ENCODE data around the gene PPP2R5E.
A peak's percentile ranks its signal among the peaks of the same experiment; 100 is the strongest.

PPP2R5E gene

DNA sequence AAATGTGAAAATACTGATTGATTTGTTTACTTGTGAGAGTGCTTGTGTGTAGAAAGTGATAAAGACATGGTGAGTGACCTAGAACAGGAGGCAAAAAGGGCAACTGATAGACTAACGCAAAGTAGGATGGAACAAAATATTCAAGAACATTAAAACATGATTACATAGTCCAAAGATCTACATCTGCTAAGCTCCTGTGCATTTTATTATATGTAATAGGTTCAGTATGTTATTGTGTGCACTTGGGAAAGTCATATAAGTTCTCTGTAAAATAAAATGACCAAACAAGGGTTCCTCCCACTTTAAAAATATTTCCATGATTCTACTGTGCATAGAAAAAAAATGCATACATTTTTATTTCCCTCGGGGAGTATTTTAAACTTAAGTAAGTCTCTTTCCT, 150.2 kb downstream of the PPP2R5E start:
- ATAC-seq = no peak
- no peak for TF ChIP-seq PPARA (CRISPR knock-in tag; IDR thresholded peaks at IDR 0.05; ENCODE audit: borderline replicate concordance)
- TF ChIP-seq ZFP3 (CRISPR knock-in tag; IDR thresholded peaks at IDR 0.05) = no peak
- TF ChIP-seq ARNTL (CRISPR knock-in tag; IDR thresholded peaks at IDR 0.05; ENCODE audit: borderline replicate concordance, low read depth) = no peak

- peak; percentile 48; the same call in 2 of the 3 replicates for ATAC-seq
- TF ChIP-seq ARNTL (CRISPR knock-in tag; IDR thresholded peaks at IDR 0.05; ENCODE audit: borderline replicate concordance, low read depth) (no peak), ZFP30 (CRISPR knock-in tag; IDR thresholded peaks at IDR 0.05) (no peak), ZNF8 (CRISPR knock-in tag; IDR thresholded peaks at IDR 0.05) (no peak), ESRRG (CRISPR knock-in tag; IDR thresholded peaks at IDR 0.05) (no peak), CSDC2 (CRISPR knock-in tag; IDR thresholded peaks at IDR 0.05) (no peak), ZNF70 (CRISPR knock-in tag; IDR thresholded peaks at IDR 0.05) (no peak), RARB (CRISPR knock-in tag; IDR thresholded peaks at IDR 0.05) (no peak), ISL1 (CRISPR knock-in tag; IDR thresholded peaks at IDR 0.05) (no peak)
- TF ChIP-seq, protein P1, sequence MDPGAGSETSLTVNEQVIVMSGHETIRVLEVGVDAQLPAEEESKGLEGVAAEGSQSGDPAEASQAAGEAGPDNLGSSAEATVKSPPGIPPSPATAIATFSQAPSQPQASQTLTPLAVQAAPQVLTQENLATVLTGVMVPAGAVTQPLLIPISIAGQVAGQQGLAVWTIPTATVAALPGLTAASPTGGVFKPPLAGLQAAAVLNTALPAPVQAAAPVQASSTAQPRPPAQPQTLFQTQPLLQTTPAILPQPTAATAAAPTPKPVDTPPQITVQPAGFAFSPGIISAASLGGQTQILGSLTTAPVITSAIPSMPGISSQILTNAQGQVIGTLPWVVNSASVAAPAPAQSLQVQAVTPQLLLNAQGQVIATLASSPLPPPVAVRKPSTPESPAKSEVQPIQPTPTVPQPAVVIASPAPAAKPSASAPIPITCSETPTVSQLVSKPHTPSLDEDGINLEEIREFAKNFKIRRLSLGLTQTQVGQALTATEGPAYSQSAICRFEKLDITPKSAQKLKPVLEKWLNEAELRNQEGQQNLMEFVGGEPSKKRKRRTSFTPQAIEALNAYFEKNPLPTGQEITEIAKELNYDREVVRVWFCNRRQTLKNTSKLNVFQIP (CRISPR knock-in tag; IDR thresholded peaks at IDR 0.05; ENCODE audit: borderline replicate concordance, low read depth) = no peak
These were observed 150.9 kb downstream of the PPP2R5E start for GRCh38 chr14:63392236-63392635.

GRCh38 chr14:63388766-63389431, 154.3 kb downstream of the PPP2R5E start:
- no peak for TF ChIP-seq TSHZ2 (CRISPR knock-in tag; IDR thresholded peaks at IDR 0.05)
- TF ChIP-seq ESRRG (CRISPR knock-in tag; IDR thresholded peaks at IDR 0.05) = no peak
- peak; percentile 98 for ATAC-seq

DNA sequence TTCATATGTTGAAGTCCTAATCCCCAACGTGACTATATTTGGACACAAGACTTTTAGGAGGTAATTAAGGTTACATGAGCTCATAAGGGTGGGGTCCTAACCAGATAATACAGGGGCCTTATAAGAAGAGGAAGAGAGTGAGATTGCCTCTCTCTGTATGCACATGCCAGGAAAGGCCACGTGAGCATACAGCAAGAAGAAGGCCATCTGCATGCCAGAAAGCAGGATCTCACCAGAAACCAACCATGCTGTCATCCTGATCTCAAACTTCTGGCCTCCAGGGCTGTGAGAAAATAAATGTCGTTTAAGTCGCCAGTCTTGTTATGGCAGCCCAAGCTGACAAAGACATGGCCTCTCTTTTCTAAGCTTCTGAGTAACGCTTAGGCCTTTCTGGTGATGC, 155.5 kb downstream of the PPP2R5E start:
- no peak for ATAC-seq
- TF ChIP-seq ZFP30 (CRISPR knock-in tag; IDR thresholded peaks at IDR 0.05) = no peak
- TF ChIP-seq TSHZ2 (CRISPR knock-in tag; IDR thresholded peaks at IDR 0.05) = no peak
- TF ChIP-seq CSDC2 (CRISPR knock-in tag; IDR thresholded peaks at IDR 0.05) = no peak
- no peak for TF ChIP-seq SNAI2 (CRISPR knock-in tag; IDR thresholded peaks at IDR 0.05)
- TF ChIP-seq ISL1 (CRISPR knock-in tag; IDR thresholded peaks at IDR 0.05) = no peak
- TF ChIP-seq OSR1 (CRISPR knock-in tag; IDR thresholded peaks at IDR 0.05) = no peak
- TF ChIP-seq ARNTL (CRISPR knock-in tag; IDR thresholded peaks at IDR 0.05; ENCODE audit: borderline replicate concordance, low read depth) = no peak
- TF ChIP-seq TCF4 (CRISPR knock-in tag; IDR thresholded peaks at IDR 0.05; ENCODE audit: borderline replicate concordance) = no peak
- TF ChIP-seq, protein P2, sequence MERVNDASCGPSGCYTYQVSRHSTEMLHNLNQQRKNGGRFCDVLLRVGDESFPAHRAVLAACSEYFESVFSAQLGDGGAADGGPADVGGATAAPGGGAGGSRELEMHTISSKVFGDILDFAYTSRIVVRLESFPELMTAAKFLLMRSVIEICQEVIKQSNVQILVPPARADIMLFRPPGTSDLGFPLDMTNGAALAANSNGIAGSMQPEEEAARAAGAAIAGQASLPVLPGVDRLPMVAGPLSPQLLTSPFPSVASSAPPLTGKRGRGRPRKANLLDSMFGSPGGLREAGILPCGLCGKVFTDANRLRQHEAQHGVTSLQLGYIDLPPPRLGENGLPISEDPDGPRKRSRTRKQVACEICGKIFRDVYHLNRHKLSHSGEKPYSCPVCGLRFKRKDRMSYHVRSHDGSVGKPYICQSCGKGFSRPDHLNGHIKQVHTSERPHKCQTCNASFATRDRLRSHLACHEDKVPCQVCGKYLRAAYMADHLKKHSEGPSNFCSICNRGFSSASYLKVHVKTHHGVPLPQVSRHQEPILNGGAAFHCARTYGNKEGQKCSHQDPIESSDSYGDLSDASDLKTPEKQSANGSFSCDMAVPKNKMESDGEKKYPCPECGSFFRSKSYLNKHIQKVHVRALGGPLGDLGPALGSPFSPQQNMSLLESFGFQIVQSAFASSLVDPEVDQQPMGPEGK (CRISPR knock-in tag; IDR thresholded peaks at IDR 0.05; ENCODE audit: borderline replicate concordance) = no peak
- no peak for TF ChIP-seq ZC3H10 (CRISPR knock-in tag; IDR thresholded peaks at IDR 0.05)
- TF ChIP-seq TOX (CRISPR knock-in tag; IDR thresholded peaks at IDR 0.05; ENCODE audit: borderline replicate concordance) = no peak
- no peak for TF ChIP-seq GLIS3 (CRISPR knock-in tag; IDR thresholded peaks at IDR 0.05)
